NT2/D1 (cell line): Measurements from ENCODE around the gene TAPBPL.

Experiments
- DNase-seq: peaks from one replicate; pipeline ENCODE4 v3.0.0-alpha.2; 2011; ENCODE audit warnings: low read depth, low spot score
- H3K27me3 ChIP-seq: 2 replicates; pipeline ENCODE4 v1.6.0; 2011; ENCODE audit warnings: mild to moderate bottlenecking; ENCODE audit not compliant: insufficient read length, insufficient read depth
- H3K36me3 ChIP-seq: 2 replicates; pipeline ENCODE4 v1.6.1; 2011; ENCODE audit warnings: mild to moderate bottlenecking, low read length, mixed read lengths; ENCODE audit not compliant: insufficient read depth, insufficient read length
- H3K4me1 ChIP-seq: 2 replicates; pipeline ENCODE4 v1.5.1; 2011; ENCODE audit not compliant: insufficient read depth, insufficient read length
- H3K4me3 ChIP-seq: 2 replicates; pipeline ENCODE4 v1.5.1; 2011; ENCODE audit warnings: low read depth; ENCODE audit not compliant: insufficient read length
- H3K9ac ChIP-seq: 2 replicates; pipeline ENCODE4 v1.6.0; 2011; ENCODE audit warnings: low read depth; ENCODE audit not compliant: insufficient read length
- H3K9me3 ChIP-seq: 2 replicates; pipeline ENCODE4 v1.5.1; 2011; ENCODE audit warnings: mild to moderate bottlenecking, low read length; ENCODE audit not compliant: insufficient read depth
- SUZ12 ChIP-seq: IDR thresholded peaks from 2 replicates; pipeline ENCODE4 v1.6.1; 2011; ENCODE audit not compliant: insufficient read length, insufficient read depth; ENCODE audit errors: extremely low read depth
- YY1 ChIP-seq: IDR thresholded peaks from 2 replicates; pipeline ENCODE4 v1.6.1; 2011; ENCODE audit not compliant: insufficient read length, insufficient read depth
- ZNF274 ChIP-seq: IDR thresholded peaks from 2 replicates; pipeline ENCODE4 v1.6.1; 2011; ENCODE audit warnings: mild to moderate bottlenecking, low read depth, low read length

Gene TAPBPL

GRCh38 chr12:6430124-6430989 lies 21.5 kb upstream of the TAPBPL start:
- Histone ChIP-seq H3K4me3 (no peak overlapping the region), H3K36me3 (no peaks in the 10 kb centered on the region), H3K27me3 (no peaks in the 10 kb centered on the region), H3K9ac (peak overlapping the region; percentile 2), H3K4me1 (peaks cover 9% of the 10 kb centered on the region), H3K9me3 (no peaks in the 10 kb centered on the region)
- TF ChIP-seq YY1 (no peak), ZNF274 (no peak), SUZ12 (no peak)
- DNase-seq, result no peak

- H3K9ac ChIP-seq, result no peak overlapping the region
- no peaks in the 10 kb centered on the region for H3K36me3 ChIP-seq
- no peak overlapping the region for H3K4me3 ChIP-seq
- H3K9me3 ChIP-seq, result no peaks in the 10 kb centered on the region
- DNase-seq, result no peak
- TF ChIP-seq YY1, result no peak
- no peak for TF ChIP-seq ZNF274
- TF ChIP-seq SUZ12, result no peak
- no peaks in the 10 kb centered on the region for H3K27me3 ChIP-seq
- peaks cover 9% of the 10 kb centered on the region for H3K4me1 ChIP-seq
Measured at GRCh38 chr12:6432991-6433390, 18.9 kb upstream of the TAPBPL start.

- no peaks in the 10 kb centered on the region for H3K27me3 ChIP-seq
- no peaks in the 10 kb centered on the region for H3K9me3 ChIP-seq
- H3K9ac ChIP-seq, result no peak overlapping the region
- DNase-seq, result no peak
- peaks cover 9% of the 10 kb centered on the region for H3K4me1 ChIP-seq
- no peaks in the 10 kb centered on the region for H3K36me3 ChIP-seq
- no peak overlapping the region for H3K4me3 ChIP-seq
- no peak for TF ChIP-seq YY1
- TF ChIP-seq ZNF274, result no peak
- no peak for TF ChIP-seq SUZ12
Measured at GRCh38 chr12:6434205-6435140, 17.4 kb upstream of the TAPBPL start.

GRCh38 chr12:6435961-6436715 lies 15.7 kb upstream of the TAPBPL start:
- Histone ChIP-seq H3K36me3 (no peaks in the 10 kb centered on the region), H3K9me3 (no peaks in the 10 kb centered on the region), H3K27me3 (no peaks in the 10 kb centered on the region), H3K9ac (no peak overlapping the region), H3K4me3 (no peak overlapping the region), H3K4me1 (peaks cover 3% of the 10 kb centered on the region)
- TF ChIP-seq YY1, result no peak
- no peak for DNase-seq

GRCh38 chr12:6437586-6437985 lies 14.3 kb upstream of the TAPBPL start:
- DNase-seq, result no peak
- TF ChIP-seq SUZ12, result no peak
- H3K36me3 ChIP-seq, result peaks cover 3% of the 10 kb centered on the region
- no peaks in the 10 kb centered on the region for H3K27me3 ChIP-seq
- no peak overlapping the region for H3K9ac ChIP-seq
- H3K4me1 ChIP-seq, result peaks cover 3% of the 10 kb centered on the region
- no peaks in the 10 kb centered on the region for H3K9me3 ChIP-seq
- no peak overlapping the region for H3K4me3 ChIP-seq

GRCh38 chr12:6438345-6438744 lies 13.5 kb upstream of the TAPBPL start:
- Histone ChIP-seq H3K36me3 (peaks cover 3% of the 10 kb centered on the region), H3K27me3 (no peaks in the 10 kb centered on the region), H3K4me3 (no peak overlapping the region), H3K9ac (no peak overlapping the region), H3K4me1 (peaks cover 3% of the 10 kb centered on the region), H3K9me3 (no peaks in the 10 kb centered on the region)
- TF ChIP-seq YY1 (no peak), ZNF274 (no peak), SUZ12 (no peak)
- DNase-seq, result no peak
